Activated naive CD8-positive, alpha-beta T cell (primary cell): ENCODE results near the gene DPY19L3.
"Not testable (repeated sequence)": the region's sequence is repeated elsewhere in the genome, so short reads cannot be mapped to it uniquely, and the experiment has no call there.

ENCODE experiments used
- H3K27ac Mint-ChIP-seq: one replicate; pipeline ENCODE4 v1.8.0; 2021; ENCODE audit warnings: mixed read lengths
- H3K27me3 Mint-ChIP-seq: one replicate; pipeline ENCODE4 v1.8.0; 2021; ENCODE audit warnings: mixed read lengths
- H3K36me3 Mint-ChIP-seq: one replicate; pipeline ENCODE4 v1.8.0; 2021; ENCODE audit warnings: mixed read lengths
- H3K4me1 Mint-ChIP-seq: one replicate; pipeline ENCODE4 v1.8.0; 2021; ENCODE audit warnings: low read depth, mixed read lengths
- H3K4me3 Mint-ChIP-seq: one replicate; pipeline ENCODE4 v1.8.0; 2021; ENCODE audit warnings: mild to moderate bottlenecking, mixed read lengths
- H3K9me3 Mint-ChIP-seq: one replicate; pipeline ENCODE4 v1.8.0; 2021; ENCODE audit warnings: low read depth, mixed read lengths

The DPY19L3 gene

GRCh38 chr19:32476032-32476350, 70.4 kb downstream of the DPY19L3 start:
- H3K27ac Mint-ChIP-seq: no peak overlapping the region
- no peaks in the 10 kb centered on the region for H3K27me3 Mint-ChIP-seq
- no peak overlapping the region for H3K4me3 Mint-ChIP-seq

DNA sequence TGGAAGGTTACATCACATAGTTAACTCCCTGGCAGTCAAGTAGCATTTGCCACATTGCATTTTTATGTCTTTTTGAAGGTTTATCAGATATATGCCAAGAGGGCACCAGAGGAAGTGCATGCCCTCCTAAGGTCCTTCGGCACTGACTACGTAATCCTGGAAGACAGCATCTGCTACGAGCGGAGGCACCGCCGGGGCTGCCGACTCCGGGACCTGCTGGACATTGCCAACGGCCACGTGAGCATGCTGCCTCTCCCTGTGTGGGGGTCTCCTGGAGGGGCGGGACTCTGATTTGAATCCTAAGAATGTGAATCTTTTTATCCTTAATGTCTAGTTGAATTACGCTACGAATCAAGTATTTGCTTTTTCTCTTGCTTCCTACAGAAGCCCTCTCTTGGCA, 74.8 kb downstream of the DPY19L3 start:
- Mint-ChIP-seq H3K4me3 (no peak overlapping the region), H3K4me1 (no peaks in the 10 kb centered on the region), H3K27ac (no peak overlapping the region), H3K27me3 (no peaks in the 10 kb centered on the region), H3K9me3 (no peaks in the 10 kb centered on the region), H3K36me3 (peaks cover 30% of the 10 kb centered on the region)

More at GRCh38 chr19:32476032-32476350, 70.4 kb downstream of the DPY19L3 start:
- no peaks in the 10 kb centered on the region for H3K4me1 Mint-ChIP-seq
- H3K9me3 Mint-ChIP-seq: no peaks in the 10 kb centered on the region
- peaks cover 15% of the 10 kb centered on the region for H3K36me3 Mint-ChIP-seq

- Mint-ChIP-seq H3K4me1 (no peaks in the 10 kb centered on the region), H3K27ac (no peak overlapping the region), H3K36me3 (peaks cover 32% of the 10 kb centered on the region), H3K9me3 (no peaks in the 10 kb centered on the region), H3K4me3 (no peak overlapping the region), H3K27me3 (no peaks in the 10 kb centered on the region)
Measured at GRCh38 chr19:32483574-32483973, 78.0 kb downstream of the DPY19L3 start.

- H3K4me3 Mint-ChIP-seq: no peak overlapping the region
- no peaks in the 10 kb centered on the region for H3K27me3 Mint-ChIP-seq
Measured at GRCh38 chr19:32489971-32490370, 84.4 kb downstream of the DPY19L3 start.

DNA sequence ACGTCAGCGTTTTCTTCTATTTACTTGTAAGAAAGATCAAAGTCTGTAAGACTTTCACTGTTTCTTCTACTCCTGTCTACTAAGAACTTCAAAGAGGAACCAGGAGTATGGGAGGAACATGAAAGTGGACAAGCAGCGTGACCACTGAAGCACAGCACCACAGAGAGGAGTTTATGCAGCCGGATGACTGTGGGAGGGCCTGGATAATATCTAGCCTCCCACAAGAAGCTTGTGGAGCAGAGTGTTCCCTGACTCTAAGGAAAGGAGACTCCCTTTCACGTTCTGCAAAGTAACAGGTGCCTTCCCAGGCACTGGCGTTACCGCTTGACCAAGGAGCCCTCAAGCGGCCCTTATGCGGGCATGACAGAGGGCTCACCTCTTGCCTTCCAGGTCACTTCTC, 91.8 kb downstream of the DPY19L3 start:
- Mint-ChIP-seq H3K4me1 (no peaks in the 10 kb centered on the region), H3K36me3 (no peaks in the 10 kb centered on the region), H3K9me3 (no peaks in the 10 kb centered on the region), H3K27ac (no peak overlapping the region), H3K4me3 (no peak overlapping the region), H3K27me3 (peaks cover 1% of the 10 kb centered on the region)

More at GRCh38 chr19:32489971-32490370, 84.4 kb downstream of the DPY19L3 start:
- Mint-ChIP-seq H3K9me3 (no peaks in the 10 kb centered on the region), H3K27ac (no peak overlapping the region), H3K4me1 (no peaks in the 10 kb centered on the region), H3K36me3 (peaks cover 19% of the 10 kb centered on the region)

GRCh38 chr19:32498648-32499200, 93.2 kb downstream of the DPY19L3 start:
- H3K4me3 Mint-ChIP-seq: no peak overlapping the region
- H3K27me3 Mint-ChIP-seq: peaks cover 1% of the 10 kb centered on the region
- no peak overlapping the region for H3K27ac Mint-ChIP-seq
- no peaks in the 10 kb centered on the region for H3K9me3 Mint-ChIP-seq
- no peaks in the 10 kb centered on the region for H3K4me1 Mint-ChIP-seq
- no peaks in the 10 kb centered on the region for H3K36me3 Mint-ChIP-seq

DNA sequence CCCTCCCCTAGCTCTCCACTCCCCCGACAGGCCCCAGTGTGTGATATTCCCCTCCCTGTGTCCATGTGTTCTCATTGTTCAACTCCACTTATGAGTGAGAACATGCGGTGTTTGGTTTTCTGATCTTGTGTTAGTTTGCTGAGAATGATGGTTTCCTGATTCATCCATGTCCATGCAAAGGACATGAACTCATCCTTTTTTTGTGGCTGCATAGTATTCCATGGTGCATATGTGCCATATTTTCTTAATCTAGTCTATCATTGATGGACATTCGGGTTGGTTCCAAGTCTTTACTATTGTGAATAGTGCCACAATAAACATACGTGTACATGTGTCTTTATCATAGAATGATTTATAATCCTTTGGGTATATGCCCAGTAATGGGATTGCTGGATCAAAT, 106.9 kb downstream of the DPY19L3 start:
- not testable (repeated sequence) for H3K4me1 Mint-ChIP-seq, H3K27ac Mint-ChIP-seq, H3K27me3 Mint-ChIP-seq, H3K9me3 Mint-ChIP-seq, H3K4me3 Mint-ChIP-seq, H3K36me3 Mint-ChIP-seq

- Mint-ChIP-seq H3K36me3 (peaks cover 2% of the 10 kb centered on the region), H3K27ac (no peak overlapping the region), H3K4me3 (no peak overlapping the region), H3K9me3 (no peaks in the 10 kb centered on the region), H3K27me3 (no peaks in the 10 kb centered on the region), H3K4me1 (peaks cover 23% of the 10 kb centered on the region)
Measured at GRCh38 chr19:32519023-32519422, 113.5 kb downstream of the DPY19L3 start.

DNA sequence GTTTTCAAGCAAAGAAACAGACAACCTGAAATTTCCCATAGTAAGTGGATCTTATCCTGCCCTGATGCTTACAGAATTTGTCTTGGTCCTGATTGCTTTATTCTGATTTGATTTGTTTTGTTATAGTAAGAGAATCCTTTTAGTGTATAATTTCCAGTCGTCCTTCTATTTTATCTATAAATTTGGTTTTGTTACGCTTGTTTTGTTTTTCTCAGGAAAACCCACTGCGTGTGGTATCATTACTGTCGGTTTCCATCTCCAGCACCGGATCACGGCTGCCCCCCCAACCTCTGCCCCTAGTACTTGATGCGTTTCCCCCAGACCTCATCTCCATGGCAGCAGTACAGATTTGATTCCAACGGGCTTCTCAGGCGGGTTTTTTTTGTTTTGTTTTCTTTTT, 117.4 kb downstream of the DPY19L3 start:
- Mint-ChIP-seq H3K4me3 (no peak overlapping the region), H3K9me3 (no peaks in the 10 kb centered on the region), H3K36me3 (peaks cover 2% of the 10 kb centered on the region), H3K4me1 (peaks cover 23% of the 10 kb centered on the region), H3K27me3 (peaks cover 2% of the 10 kb centered on the region), H3K27ac (no peak overlapping the region)

GRCh38 chr19:32526895-32527294, 121.3 kb downstream of the DPY19L3 start:
- Mint-ChIP-seq H3K27ac (no peak overlapping the region), H3K36me3 (peaks cover 7% of the 10 kb centered on the region), H3K9me3 (peaks cover 6% of the 10 kb centered on the region), H3K4me3 (no peak overlapping the region), H3K4me1 (no peaks in the 10 kb centered on the region), H3K27me3 (peaks cover 4% of the 10 kb centered on the region)

- H3K4me1 Mint-ChIP-seq: no peaks in the 10 kb centered on the region
- H3K9me3 Mint-ChIP-seq: peaks cover 11% of the 10 kb centered on the region
- peaks cover 5% of the 10 kb centered on the region for H3K27me3 Mint-ChIP-seq
- no peak overlapping the region for H3K27ac Mint-ChIP-seq
- H3K4me3 Mint-ChIP-seq: no peak overlapping the region
- peaks cover 12% of the 10 kb centered on the region for H3K36me3 Mint-ChIP-seq
Measured at GRCh38 chr19:32530773-32531172, 125.2 kb downstream of the DPY19L3 start.

- no peak overlapping the region for H3K27ac Mint-ChIP-seq
- H3K4me1 Mint-ChIP-seq: no peaks in the 10 kb centered on the region
- no peak overlapping the region for H3K4me3 Mint-ChIP-seq
- peaks cover 11% of the 10 kb centered on the region for H3K9me3 Mint-ChIP-seq
- H3K36me3 Mint-ChIP-seq: peaks cover 10% of the 10 kb centered on the region
- peaks cover 5% of the 10 kb centered on the region for H3K27me3 Mint-ChIP-seq
Measured at GRCh38 chr19:32532233-32532632, 126.7 kb downstream of the DPY19L3 start.
